Osteoblast (primary cell): Measurements from ENCODE around the gene ABCC5. TPM values are rescaled to one million over a fixed set of nuclear protein-coding genes. Genes with fewer than 3 reads are reported as not detected.
A peak's percentile ranks its signal among the peaks of the same experiment; 100 is the strongest.

Source experiments
- DNase-seq: peaks from one replicate; pipeline ENCODE4 v3.0.0; 2011; ENCODE audit warnings: low spot score, mixed read lengths; ENCODE audit not compliant: insufficient read length; ENCODE audit errors: missing footprints
- H2AFZ ChIP-seq: 2 replicates; pipeline ENCODE4 v1.6.0; 2011; ENCODE audit warnings: mild to moderate bottlenecking, low read length
- H3K27ac ChIP-seq: 2 replicates; pipeline ENCODE4 v1.5.1; 2011; ENCODE audit warnings: mild to moderate bottlenecking, low read depth, low read length, moderate library complexity
- H3K27me3 ChIP-seq: 2 replicates; pipeline ENCODE4 v1.6.0; 2012; ENCODE audit warnings: mild to moderate bottlenecking, control low read depth, inconsistent platforms, low read length, moderate library complexity; ENCODE audit not compliant: insufficient read depth
- H3K36me3 ChIP-seq: 2 replicates; pipeline ENCODE4 v1.5.1; 2011; ENCODE audit warnings: mild to moderate bottlenecking, low read length, control low read depth, moderate library complexity; ENCODE audit not compliant: insufficient read depth
- H3K4me1 ChIP-seq: 2 replicates; pipeline ENCODE4 v1.5.1; 2011; ENCODE audit warnings: mild to moderate bottlenecking, low read length, control low read depth, moderate library complexity; ENCODE audit not compliant: insufficient read depth
- H3K4me2 ChIP-seq: 2 replicates; pipeline ENCODE4 v1.6.0; 2011; ENCODE audit warnings: mild to moderate bottlenecking, low read length; ENCODE audit not compliant: insufficient read depth
- H3K4me3 ChIP-seq: fragments of 200-600 bp; sonication (generic); 3 replicates; pipeline ENCODE4 v1.5.1; 2012; ENCODE audit warnings: mild to moderate bottlenecking, low read length, inconsistent platforms; ENCODE audit not compliant: insufficient read depth
- H3K79me2 ChIP-seq: 2 replicates; pipeline ENCODE4 v1.6.0; 2012; ENCODE audit warnings: mild to moderate bottlenecking, low read length, control low read depth, inconsistent platforms; ENCODE audit not compliant: insufficient read depth
- H3K9me3 ChIP-seq: 2 replicates; pipeline ENCODE4 v1.5.1; 2011; ENCODE audit warnings: low read depth, low read length, control low read depth
- H4K20me1 ChIP-seq: 2 replicates; pipeline ENCODE4 v1.6.0; 2012; ENCODE audit warnings: mild to moderate bottlenecking, low read length, control low read depth; ENCODE audit not compliant: insufficient read depth
- total RNA-seq: library from RNA; depleted of rRNA; stranded (reverse); fragments of >200 nt; gene quantifications from 2 replicates; pipeline ENCODE4 v1.2.3, GENCODE V29; 2012
- TF ChIP-seq, protein P1 (sequence below): IDR thresholded peaks from 2 replicates; pipeline ENCODE4 v1.5.1; 2011; ENCODE audit warnings: mild to moderate bottlenecking, low read depth, low read length, moderate library complexity; ENCODE audit errors: extremely low read depth

The ABCC5 gene
- total RNA-seq, 1 donor = 19.2 TPM

DNA sequence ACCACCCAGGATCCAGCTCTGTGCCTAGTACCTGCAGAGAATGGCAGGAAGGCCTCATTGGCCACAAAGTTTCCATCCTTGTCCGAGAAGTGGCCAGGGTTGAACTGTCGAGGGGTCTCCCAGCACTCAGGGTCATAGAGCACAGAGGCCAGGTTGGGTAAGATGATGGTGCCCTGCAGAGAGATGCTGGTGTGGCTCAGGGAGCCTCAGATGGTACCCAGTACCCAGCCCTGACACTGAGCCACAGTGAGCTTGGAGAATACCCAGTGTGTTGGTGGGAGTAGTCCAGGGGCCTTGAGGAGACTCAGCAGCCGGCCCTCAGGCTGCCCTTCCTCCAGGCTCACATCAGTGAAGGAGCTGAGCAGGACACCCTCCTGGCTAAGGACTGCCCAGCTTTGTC, 121.5 kb downstream of the ABCC5 start:
- TF ChIP-seq, protein P1, sequence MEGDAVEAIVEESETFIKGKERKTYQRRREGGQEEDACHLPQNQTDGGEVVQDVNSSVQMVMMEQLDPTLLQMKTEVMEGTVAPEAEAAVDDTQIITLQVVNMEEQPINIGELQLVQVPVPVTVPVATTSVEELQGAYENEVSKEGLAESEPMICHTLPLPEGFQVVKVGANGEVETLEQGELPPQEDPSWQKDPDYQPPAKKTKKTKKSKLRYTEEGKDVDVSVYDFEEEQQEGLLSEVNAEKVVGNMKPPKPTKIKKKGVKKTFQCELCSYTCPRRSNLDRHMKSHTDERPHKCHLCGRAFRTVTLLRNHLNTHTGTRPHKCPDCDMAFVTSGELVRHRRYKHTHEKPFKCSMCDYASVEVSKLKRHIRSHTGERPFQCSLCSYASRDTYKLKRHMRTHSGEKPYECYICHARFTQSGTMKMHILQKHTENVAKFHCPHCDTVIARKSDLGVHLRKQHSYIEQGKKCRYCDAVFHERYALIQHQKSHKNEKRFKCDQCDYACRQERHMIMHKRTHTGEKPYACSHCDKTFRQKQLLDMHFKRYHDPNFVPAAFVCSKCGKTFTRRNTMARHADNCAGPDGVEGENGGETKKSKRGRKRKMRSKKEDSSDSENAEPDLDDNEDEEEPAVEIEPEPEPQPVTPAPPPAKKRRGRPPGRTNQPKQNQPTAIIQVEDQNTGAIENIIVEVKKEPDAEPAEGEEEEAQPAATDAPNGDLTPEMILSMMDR = no peak
- peaks cover 30% of the 10 kb centered on the region for H3K27me3 ChIP-seq
- H3K27ac ChIP-seq = no peak overlapping the region
- no peaks in the 10 kb centered on the region for H3K36me3 ChIP-seq
- no peak overlapping the region for H3K4me2 ChIP-seq
- H4K20me1 ChIP-seq = no peaks in the 10 kb centered on the region
- no peak for DNase-seq
- H3K4me3 ChIP-seq = no peak overlapping the region
- H3K79me2 ChIP-seq = no peaks in the 10 kb centered on the region
- H2AFZ ChIP-seq = no peak overlapping the region
- no peaks in the 10 kb centered on the region for H3K9me3 ChIP-seq
- no peaks in the 10 kb centered on the region for H3K4me1 ChIP-seq

GRCh38 chr3:183895774-183896173, 121.9 kb downstream of the ABCC5 start:
- Histone ChIP-seq H3K27me3 (peaks cover 30% of the 10 kb centered on the region), H3K9me3 (no peaks in the 10 kb centered on the region), H2AFZ (no peak overlapping the region), H3K4me2 (no peak overlapping the region), H4K20me1 (no peaks in the 10 kb centered on the region), H3K4me3 (no peak overlapping the region), H3K79me2 (no peaks in the 10 kb centered on the region), H3K4me1 (no peaks in the 10 kb centered on the region), H3K27ac (no peak overlapping the region), H3K36me3 (no peaks in the 10 kb centered on the region)
- TF ChIP-seq, protein P1 = no peak
- no peak for DNase-seq

DNA sequence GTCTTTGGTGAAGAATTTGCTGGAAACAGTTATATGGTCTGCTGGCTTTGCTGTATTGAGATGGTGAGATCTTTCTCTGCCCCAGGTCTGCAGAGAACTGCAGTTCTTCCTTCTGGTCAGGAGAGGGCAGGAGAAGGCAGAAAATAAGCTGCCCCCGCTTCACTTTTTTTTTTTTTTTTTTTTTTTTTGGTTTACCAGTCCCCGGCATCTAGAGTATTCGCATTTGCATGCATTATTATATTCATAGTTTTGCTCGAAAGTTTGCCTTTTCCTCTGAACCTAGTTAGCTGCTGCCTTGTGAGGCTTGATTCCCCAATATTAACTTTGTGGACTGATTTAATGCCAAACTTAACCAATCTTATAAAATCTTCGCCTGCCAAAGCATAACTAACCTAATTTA, 122.4 kb downstream of the ABCC5 start:
- Histone ChIP-seq H3K4me3 (no peak overlapping the region), H3K36me3 (no peaks in the 10 kb centered on the region), H2AFZ (no peak overlapping the region), H3K9me3 (no peaks in the 10 kb centered on the region), H3K27me3 (peaks cover 30% of the 10 kb centered on the region), H3K79me2 (no peaks in the 10 kb centered on the region), H3K4me1 (no peaks in the 10 kb centered on the region), H3K4me2 (no peak overlapping the region), H4K20me1 (no peaks in the 10 kb centered on the region), H3K27ac (no peak overlapping the region)
- TF ChIP-seq, protein P1 = peak; percentile 91
- peak; percentile 91 for DNase-seq

GRCh38 chr3:183892610-183893214, 125.0 kb downstream of the ABCC5 start:
- Histone ChIP-seq H3K4me2 (no peak overlapping the region), H3K4me1 (no peaks in the 10 kb centered on the region), H3K27me3 (peaks cover 17% of the 10 kb centered on the region), H4K20me1 (no peaks in the 10 kb centered on the region), H3K9me3 (no peaks in the 10 kb centered on the region), H3K79me2 (no peaks in the 10 kb centered on the region), H3K36me3 (no peaks in the 10 kb centered on the region), H2AFZ (no peak overlapping the region), H3K27ac (no peak overlapping the region), H3K4me3 (no peak overlapping the region)
- DNase-seq = no peak
- TF ChIP-seq, protein P1 = no peak
